ENCODE measurements around the gene KCNQ5.

The KCNQ5 gene

DNA sequence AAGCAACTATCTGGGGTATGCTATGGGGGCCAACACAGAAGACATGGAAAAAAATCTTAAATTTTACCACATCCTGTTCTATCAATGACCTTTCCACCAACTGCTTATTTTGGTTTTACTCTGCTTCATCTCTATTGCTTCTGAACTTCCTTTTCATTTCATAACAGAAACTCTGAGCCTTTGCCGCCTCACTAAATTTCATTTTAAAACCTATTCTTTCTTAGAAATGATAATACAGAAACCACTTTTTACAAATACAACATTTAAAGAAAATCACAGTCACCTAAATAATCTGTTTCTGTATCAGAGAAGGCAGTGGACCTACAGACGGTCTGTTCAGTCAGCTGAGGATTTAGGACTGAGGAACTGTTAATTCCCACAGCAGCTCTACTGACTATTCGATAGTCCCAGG is 117.5 kb downstream of the KCNQ5 start:
- H3K9me2 ChIP-seq (replicated peaks; ENCODE audit: control insufficient read depth, low read length) = no peaks in the 10 kb centered on the region
- peaks cover 78% of the 10 kb centered on the region for H3K79me2 ChIP-seq (ENCODE audit: control insufficient read depth, low read length)
- H3K27me3 ChIP-seq (ENCODE audit: control insufficient read depth, low read length) = no peaks in the 10 kb centered on the region
- H3K27ac ChIP-seq (ENCODE audit: low read depth, low read length) = no peak overlapping the region
- TF ChIP-seq, protein P1, sequence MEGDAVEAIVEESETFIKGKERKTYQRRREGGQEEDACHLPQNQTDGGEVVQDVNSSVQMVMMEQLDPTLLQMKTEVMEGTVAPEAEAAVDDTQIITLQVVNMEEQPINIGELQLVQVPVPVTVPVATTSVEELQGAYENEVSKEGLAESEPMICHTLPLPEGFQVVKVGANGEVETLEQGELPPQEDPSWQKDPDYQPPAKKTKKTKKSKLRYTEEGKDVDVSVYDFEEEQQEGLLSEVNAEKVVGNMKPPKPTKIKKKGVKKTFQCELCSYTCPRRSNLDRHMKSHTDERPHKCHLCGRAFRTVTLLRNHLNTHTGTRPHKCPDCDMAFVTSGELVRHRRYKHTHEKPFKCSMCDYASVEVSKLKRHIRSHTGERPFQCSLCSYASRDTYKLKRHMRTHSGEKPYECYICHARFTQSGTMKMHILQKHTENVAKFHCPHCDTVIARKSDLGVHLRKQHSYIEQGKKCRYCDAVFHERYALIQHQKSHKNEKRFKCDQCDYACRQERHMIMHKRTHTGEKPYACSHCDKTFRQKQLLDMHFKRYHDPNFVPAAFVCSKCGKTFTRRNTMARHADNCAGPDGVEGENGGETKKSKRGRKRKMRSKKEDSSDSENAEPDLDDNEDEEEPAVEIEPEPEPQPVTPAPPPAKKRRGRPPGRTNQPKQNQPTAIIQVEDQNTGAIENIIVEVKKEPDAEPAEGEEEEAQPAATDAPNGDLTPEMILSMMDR (IDR thresholded peaks at IDR 0.05; ENCODE audit: low read depth, low read length, poor library complexity, severe bottlenecking) = no peak
- no peak for TF ChIP-seq EZH2phosphoT487 (IDR thresholded peaks at IDR 0.05; ENCODE audit: borderline replicate concordance, low read length)
- H3K4me1 ChIP-seq (ENCODE audit: control insufficient read depth, low read length) = peaks cover 37% of the 10 kb centered on the region
- H3F3A ChIP-seq (ENCODE audit: control insufficient read depth, insufficient read depth) = no peaks in the 10 kb centered on the region
- H4K20me1 ChIP-seq (ENCODE audit: control insufficient read depth, insufficient read depth, low read depth, low read length) = no peaks in the 10 kb centered on the region
- H3K9me3 ChIP-seq (ENCODE audit: control insufficient read depth, insufficient read depth, low read length) = no peaks in the 10 kb centered on the region
- peak overlapping the region; percentile 29 for H3K4me2 ChIP-seq (ENCODE audit: low read length)
- H3K4me3 ChIP-seq (ENCODE audit: low read length) = no peak overlapping the region
- peaks cover 12% of the 10 kb centered on the region for H3K36me3 ChIP-seq (ENCODE audit: control insufficient read depth, low read length)

DNA sequence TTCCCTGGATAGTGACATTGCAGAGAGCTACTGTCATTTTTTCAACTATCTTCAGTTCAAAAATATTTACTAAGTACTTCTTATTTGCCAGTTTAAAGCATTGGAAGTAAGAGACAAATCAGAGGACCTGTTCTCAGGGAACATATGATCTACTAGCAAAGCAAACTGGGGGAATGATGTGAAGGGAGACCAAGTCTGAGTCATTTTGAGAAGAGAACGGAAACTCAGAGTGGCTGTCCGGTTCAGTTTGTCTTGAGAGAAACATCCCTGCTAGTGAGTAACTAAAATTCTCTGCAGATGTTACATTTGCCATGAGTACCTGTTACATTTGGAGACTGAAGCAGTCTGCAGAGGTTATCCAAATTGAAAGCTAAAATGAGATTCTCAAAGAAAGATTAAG is 118.3 kb downstream of the KCNQ5 start:
- peaks cover 7% of the 10 kb centered on the region for H3K36me3 ChIP-seq (ENCODE audit: control insufficient read depth, low read length)
- no peak overlapping the region for H3K27ac ChIP-seq (ENCODE audit: low read depth, low read length)
- H3K4me2 ChIP-seq (ENCODE audit: low read length) = no peak overlapping the region
- H3K27me3 ChIP-seq (ENCODE audit: control insufficient read depth, low read length) = no peaks in the 10 kb centered on the region
- no peaks in the 10 kb centered on the region for H3K9me3 ChIP-seq (ENCODE audit: control insufficient read depth, insufficient read depth, low read length)
- H3K4me1 ChIP-seq (ENCODE audit: control insufficient read depth, low read length) = peaks cover 37% of the 10 kb centered on the region
- peaks cover 77% of the 10 kb centered on the region for H3K79me2 ChIP-seq (ENCODE audit: control insufficient read depth, low read length)
- no peak for TF ChIP-seq EZH2phosphoT487 (IDR thresholded peaks at IDR 0.05; ENCODE audit: borderline replicate concordance, low read length)
- TF ChIP-seq, protein P1 (IDR thresholded peaks at IDR 0.05; ENCODE audit: low read depth, low read length, poor library complexity, severe bottlenecking) = no peak
- H3F3A ChIP-seq (ENCODE audit: control insufficient read depth, insufficient read depth) = no peaks in the 10 kb centered on the region
- H3K9me2 ChIP-seq (replicated peaks; ENCODE audit: control insufficient read depth, low read length) = no peaks in the 10 kb centered on the region
- no peaks in the 10 kb centered on the region for H4K20me1 ChIP-seq (ENCODE audit: control insufficient read depth, insufficient read depth, low read depth, low read length)
- H3K4me3 ChIP-seq (ENCODE audit: low read length) = no peak overlapping the region

DNA sequence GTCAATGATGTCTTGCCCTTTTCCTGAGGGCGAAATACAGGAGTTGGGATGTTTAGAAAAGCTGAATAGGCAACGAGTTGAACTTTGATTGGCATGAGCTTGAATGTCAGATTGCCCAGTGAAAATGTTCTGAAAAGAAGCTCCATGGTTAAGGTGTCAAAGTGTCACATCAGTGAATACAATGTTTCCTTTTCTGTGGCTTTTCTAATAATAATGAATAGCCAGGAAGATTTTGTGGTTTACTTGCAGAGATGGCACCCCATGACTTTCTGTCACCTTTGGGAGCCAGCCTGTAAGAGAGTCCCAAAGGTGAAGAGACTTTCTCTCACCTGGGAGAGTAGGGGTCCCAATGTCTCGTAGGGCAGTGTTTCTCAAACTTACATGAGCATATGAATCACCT is 119.2 kb downstream of the KCNQ5 start:
- Histone ChIP-seq H3K9me3 (ENCODE audit: control insufficient read depth, insufficient read depth, low read length) (no peaks in the 10 kb centered on the region), H3K36me3 (ENCODE audit: control insufficient read depth, low read length) (0 out of 2 replicates have a peak, but pooled peaks cover 6% of the 10 kb centered on the region), H3F3A (ENCODE audit: control insufficient read depth, insufficient read depth) (no peaks in the 10 kb centered on the region), H4K20me1 (ENCODE audit: control insufficient read depth, insufficient read depth, low read depth, low read length) (no peaks in the 10 kb centered on the region), H3K9me2 (replicated peaks; ENCODE audit: control insufficient read depth, low read length) (no peaks in the 10 kb centered on the region), H3K27me3 (ENCODE audit: control insufficient read depth, low read length) (no peaks in the 10 kb centered on the region), H3K27ac (ENCODE audit: low read depth, low read length) (no peak overlapping the region), H3K4me3 (ENCODE audit: low read length) (no peak overlapping the region), H3K4me1 (ENCODE audit: control insufficient read depth, low read length) (peaks cover 37% of the 10 kb centered on the region), H3K79me2 (ENCODE audit: control insufficient read depth, low read length) (peaks cover 80% of the 10 kb centered on the region), H3K4me2 (ENCODE audit: low read length) (no peak overlapping the region)
- TF ChIP-seq EZH2phosphoT487 (IDR thresholded peaks at IDR 0.05; ENCODE audit: borderline replicate concordance, low read length) = no peak
- TF ChIP-seq, protein P1 (IDR thresholded peaks at IDR 0.05; ENCODE audit: low read depth, low read length, poor library complexity, severe bottlenecking) = no peak

Measured in DOHH2 (cell line).